Stimulated activated CD4-positive, alpha-beta T cell treated with anti-CD3 and anti-CD28 coated beads, Interleukin-1b, Interleukin-23, amount 100 ng/mL, for 24 hours (primary cell): Measurements from ENCODE around the gene PLAC8L1.

Source experiments
- DNase-seq, 4 experiments: peaks; one replicate each; pipeline ENCODE4 v3.0.0-alpha.2; 2020; ENCODE audit warnings: low read depth in 4 of 4, low spot score in 1 of 4

Gene PLAC8L1

GRCh38 chr5:146047396-146047795 lies 58.0 kb downstream of the PLAC8L1 start:
- no peak for DNase-seq

DNA sequence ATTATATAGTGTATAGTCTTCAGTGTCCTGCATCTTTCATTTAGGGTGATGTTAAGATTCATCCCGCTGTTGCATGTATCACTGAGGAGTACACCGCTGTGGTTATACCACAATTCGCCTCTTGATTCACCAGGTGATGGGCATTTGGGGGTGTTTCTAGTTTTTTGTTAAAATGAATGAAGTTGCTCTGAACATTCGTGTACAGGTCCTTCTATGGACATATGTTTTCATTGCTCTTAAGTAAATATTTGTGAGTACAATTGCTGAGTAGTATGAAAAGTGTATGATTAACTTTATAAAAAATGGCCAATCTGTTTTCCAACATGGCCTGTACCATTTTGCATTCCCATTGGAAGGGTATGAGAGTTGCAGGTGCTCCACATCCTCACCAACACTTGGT lies 61.7 kb downstream of the PLAC8L1 start:
- DNase-seq, result no peak

DNA sequence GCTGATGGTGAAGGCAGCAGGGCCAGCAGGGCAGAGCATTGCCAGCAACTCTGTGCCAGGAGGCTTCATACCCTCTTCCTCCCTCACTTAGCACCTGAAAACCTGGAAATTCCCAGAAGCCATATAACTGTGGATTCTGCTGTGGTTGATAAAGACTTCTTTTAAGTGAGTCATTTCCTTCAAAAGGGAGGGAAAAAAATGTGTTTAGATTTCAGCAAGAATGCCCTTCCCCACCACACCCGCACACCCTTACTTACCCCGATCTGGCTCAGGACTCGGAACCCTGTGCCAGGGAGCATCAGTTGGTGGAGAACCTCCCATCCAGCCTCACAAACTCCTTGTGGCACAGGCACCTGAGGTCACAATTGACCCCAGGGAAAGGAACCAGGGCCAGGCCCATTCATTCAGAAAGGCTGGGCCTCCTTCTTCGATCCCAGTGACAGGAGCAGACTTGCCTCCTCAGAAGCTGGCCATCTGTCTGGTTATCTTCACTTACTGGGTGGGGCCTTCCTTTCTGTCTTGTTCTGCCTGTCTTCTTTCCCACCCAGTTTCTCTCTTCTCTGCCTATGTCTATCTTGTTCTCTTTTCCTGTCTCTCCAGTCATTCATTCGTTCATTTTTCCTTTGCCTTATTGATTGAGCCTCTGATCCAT lies 62.6 kb downstream of the PLAC8L1 start:
- no peak for DNase-seq

DNA sequence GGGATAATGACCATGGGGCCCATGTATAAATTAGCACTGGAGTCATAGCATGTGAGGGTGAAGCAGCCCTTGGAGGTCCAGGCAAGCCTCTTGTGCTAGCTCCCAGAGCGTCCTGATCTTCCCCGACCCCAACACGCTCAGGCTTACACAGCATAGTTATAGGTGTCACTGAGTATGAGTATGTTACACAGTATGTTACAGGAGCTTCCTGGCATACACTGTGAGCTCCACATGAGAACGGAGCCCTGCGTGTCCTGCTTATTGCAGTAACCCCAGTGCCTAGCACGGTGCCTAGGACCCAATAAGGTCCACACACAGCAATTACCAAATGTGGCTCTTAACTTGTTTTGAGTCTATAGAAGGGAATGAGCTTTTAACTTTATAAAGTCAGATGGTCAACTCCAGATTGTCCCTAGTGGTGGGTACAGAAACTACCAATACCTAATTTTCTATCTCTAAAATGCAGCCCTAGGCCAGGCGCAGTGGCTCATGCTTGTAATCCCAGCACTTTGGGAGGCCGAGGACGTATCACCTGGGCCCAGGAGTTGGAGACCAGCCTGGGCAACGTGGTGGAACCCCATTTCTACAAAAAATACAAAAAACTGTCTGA lies 64.1 kb downstream of the PLAC8L1 start:
- DNase-seq, result no peak

GRCh38 chr5:146040527-146040926 lies 64.8 kb downstream of the PLAC8L1 start:
- DNase-seq, result no peak

GRCh38 chr5:146039420-146039819 lies 66.0 kb downstream of the PLAC8L1 start:
- no peak for DNase-seq

GRCh38 chr5:146034605-146035004 lies 70.8 kb downstream of the PLAC8L1 start:
- DNase-seq, result no peak
